NCI-H82 treated with DMSO at 0.1 percent for 48 hours (cell line): ENCODE results near the gene KCTD12.

Experiments
- DNase-seq: peaks from one replicate; lab custom pipeline; 2025; ENCODE audit not compliant: unreplicated experiment; lab: John Stamatoyannopoulos, UW

Gene KCTD12

DNA sequence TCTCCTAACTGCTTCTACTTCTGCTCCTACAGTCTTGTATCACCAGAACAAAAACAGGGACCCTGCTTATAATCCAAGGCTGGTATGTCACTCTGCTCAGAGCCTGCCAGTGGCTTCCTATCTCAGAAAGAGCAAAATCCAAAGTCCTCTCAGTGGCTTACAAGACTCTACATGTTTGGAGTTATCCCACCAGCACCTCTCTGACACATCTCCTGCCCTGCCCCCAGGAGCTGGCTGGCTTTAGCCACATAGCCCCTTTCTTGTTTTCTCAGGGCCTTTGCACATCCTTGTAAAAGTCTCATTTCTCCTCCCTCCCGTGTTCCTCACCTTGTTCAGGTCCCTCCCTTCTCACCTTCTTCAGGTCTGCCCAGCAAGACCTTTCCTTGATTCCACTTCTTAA lies 2.2 kb upstream of the KCTD12 start:
- DNase-seq = no peak

DNA sequence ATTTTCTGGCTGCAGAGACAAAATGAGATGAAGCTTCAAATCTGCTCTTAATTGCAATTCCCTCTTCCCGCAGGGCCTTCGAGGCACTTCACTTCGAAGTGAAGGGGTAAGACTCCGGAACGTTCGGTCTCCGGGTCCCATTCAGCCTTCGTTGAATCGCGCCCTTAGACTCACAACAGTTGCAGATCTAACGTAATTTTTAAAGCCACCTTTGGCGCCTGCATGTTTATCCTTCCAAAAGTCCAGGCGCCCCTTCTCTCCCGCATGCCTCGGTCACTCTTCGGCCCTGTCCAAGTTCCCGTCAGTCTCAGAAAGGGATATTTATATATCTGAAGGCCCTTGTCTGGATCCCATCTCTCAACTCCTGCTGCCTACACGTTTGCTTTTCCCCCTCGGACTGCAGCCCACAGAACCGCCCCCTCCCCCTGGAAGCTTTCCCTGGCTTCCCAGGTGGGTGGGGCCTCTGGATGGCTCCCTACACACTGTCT lies 915 bp upstream of the KCTD12 start:
- no peak for DNase-seq

DNA sequence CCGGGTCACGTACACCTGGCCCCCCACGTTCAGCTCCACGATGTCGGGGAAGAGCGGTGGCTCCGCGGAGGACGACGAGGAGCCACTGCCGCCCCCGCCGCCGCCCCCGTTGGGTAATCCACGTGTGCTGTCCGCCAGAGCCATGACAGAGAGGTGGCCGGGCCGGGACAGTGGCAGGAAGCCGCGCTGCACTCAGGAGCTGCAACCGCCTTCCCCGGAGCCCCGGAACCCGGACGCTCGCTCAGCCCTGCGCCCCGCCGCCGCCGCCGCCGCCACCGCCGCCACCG lies 257 bp downstream of the KCTD12 start:
- DNase-seq = no peak

DNA sequence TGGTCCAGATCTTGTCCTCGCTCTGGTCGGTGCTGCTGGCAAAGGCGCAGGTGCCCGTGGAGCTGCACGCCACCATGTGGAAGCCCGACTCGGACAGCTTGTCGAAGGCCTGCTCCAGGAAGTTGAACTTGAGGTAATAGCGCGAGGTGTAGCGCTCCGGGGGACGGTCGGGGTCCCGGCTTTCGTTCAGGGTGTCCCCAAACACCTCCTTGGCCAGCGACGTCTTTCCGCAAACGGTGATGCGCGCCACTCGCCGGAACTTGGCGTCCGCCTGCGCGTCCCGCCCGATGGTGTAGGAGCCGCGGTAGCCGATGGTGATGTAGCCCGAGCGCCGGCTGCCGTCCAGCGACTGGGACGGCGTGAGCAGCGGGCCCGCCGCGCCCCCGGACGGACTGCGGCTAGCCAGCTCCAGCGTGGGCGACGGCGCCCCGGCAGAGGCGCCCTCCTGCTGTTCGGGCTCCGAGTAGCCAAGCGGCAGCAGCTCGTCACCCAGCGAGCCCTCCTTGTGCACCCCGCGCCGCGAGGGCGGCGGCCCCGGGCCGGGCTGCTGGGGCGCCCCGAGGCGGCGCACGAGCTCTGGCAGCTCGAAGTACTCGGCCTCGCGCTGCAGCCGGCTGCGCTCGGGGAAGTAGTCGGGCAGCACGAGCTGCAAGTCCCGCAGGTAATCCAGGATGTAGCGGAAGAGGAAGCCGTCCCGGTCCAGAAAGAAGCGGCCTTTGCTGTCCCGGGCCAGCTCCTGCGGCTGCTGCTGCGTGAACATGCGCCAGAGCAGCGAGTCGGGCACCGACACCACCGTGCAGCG lies 801 bp downstream of the KCTD12 start:
- DNase-seq = peak; percentile 48

DNA sequence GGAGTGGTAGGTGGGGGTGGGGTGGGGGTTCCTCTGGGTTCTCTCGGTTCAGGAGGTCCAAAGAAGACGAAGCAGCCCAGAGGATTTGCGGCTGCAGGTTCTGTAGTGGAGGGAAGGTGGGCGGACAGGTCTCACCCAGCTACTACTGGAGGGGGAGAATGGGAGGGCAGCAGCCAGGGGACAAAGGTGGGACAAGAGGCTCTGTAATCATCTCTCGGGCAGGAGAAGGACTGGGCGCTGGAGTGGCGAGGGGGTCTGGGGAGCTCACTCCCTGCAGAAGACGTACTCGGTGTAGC lies 1.4 kb downstream of the KCTD12 start:
- DNase-seq = no peak

DNA sequence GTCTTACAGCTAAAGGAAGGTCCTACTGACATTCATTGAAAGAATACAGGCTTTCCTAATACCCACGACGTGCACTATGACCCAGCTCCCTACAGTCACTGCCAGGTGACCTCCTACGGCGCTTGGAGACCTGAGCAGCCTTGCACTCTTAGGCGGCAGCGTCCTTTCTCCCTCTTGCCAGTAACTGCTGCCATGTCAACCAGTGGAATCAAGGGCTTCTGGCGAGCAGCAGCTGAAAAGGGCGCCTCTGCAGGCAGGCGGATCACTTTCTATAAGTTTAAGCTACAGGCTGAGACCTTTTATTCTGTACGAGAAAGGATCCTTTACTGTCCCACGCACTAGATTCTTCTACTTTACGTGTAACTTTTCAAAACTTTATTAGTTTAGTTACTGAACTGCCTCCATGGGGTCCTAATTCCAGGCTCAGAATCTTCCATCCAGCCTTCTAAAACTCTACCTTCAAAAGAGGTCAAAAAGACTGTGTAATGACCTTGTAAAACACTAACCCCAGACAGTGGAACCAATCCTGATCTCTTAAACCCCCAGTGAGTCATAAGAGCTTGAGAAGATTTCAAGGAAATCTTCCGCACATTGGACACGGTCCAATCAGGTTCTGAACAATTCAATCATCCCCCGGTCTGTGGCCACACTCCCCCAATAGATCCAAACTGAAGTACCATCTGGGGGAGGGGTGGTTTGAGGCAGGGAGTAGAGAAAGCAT lies 1.9 kb downstream of the KCTD12 start:
- peak; percentile 79 for DNase-seq

DNA sequence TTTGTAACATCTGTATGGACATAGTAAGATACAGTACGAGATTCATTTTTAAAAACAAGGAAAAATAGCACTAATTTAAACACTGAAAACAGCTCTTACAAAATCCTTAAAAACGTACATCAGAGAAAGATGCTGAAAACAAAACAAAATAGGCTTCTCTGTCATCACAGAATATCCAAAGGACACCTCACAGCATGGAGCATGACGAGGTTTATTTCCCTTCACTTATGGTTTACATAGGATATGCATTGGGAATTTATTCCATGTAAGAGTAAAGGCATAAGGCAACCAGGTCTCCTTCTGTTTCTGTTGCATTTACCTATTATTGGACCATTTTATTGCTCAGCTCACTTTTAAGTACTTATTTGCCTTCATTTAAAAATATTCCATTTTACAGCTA lies 3.0 kb downstream of the KCTD12 start:
- no peak for DNase-seq

DNA sequence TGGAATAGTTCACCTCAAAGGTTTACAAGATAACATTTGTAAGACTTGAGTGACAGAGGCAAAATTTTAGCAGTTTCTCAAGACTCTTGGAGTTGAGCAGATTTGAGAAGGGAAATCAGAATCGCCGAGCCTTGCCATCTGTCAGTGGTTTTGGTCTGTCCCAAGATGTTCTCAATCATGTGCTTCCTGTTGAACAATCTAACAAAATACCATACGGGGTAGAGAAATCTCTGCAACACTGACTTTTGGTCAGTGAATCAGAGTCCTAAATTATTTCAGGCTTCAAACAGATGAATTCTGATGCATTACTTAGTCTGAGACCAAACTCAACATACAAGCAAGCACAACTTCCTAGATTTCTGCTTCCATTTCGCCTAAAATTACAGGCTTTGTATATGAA lies 3.8 kb downstream of the KCTD12 start:
- no peak for DNase-seq

DNA sequence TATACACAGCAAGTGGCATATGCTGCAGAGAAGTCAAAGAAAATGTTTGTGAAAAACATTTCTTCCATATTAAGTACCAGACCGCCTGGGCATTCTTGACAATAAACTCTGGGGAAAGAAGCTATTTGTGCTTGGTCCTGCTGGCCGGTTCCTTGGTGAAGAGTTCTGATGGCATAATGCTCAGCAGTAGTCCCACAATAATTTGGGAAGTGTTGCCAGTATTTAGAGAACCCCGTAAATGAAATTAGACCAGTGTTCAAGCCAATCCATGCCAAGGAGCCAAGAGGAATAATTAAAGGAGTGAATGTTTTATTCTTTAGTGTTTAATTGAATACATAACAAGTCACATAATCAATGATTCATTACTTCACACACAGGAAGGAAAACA lies 6.3 kb downstream of the KCTD12 start:
- DNase-seq = no peak

DNA sequence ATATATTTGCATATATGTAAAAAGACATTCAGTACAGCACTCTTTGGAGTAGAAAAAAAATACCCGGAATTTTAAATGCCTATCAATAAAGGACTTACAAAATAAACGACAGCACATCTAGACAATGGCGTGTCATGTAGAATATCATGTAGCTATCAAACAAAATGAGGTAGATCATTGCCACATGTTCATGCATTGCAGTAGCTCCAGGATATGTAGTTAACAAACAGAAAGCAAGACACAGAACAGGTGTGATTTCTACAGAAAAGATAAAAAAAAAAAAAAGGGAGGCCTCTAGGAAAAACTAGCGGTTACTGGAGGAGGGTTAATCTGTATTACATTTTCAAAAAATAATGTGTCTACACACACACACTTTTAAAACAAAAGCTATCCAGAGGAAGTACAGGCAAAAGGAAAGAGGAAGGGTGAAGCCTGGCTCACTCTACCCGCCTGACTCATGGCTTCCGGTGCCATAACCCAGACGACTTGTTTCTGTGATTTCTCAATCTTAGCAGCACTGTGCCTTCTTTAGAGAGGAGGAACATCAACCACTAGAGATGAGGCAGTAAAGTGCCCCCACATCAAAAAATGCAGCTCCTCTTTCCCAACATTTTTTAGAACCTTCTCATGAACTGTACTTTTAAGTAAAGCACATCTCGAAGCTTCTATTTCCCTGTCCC lies 6.9 kb downstream of the KCTD12 start:
- no peak for DNase-seq

DNA sequence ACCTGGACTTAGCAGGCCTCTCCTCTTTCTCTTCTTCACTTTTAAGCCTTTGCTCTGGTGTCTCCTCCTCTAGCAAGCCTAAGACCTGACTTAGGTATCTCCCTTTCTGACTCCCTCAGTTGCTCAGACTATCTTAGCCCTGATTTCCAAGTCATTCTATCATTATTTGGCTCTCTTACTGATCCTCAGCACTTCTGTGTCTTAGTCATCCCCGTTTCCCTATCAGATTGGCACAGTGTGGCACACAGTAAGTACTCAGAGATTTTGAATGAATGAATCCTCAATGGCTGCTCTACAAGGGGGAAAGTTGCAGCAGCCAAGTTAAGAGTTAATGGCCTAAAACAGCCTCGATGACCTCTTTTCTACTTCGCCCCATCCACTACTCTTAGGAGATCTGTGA lies 8.2 kb downstream of the KCTD12 start:
- DNase-seq = no peak

DNA sequence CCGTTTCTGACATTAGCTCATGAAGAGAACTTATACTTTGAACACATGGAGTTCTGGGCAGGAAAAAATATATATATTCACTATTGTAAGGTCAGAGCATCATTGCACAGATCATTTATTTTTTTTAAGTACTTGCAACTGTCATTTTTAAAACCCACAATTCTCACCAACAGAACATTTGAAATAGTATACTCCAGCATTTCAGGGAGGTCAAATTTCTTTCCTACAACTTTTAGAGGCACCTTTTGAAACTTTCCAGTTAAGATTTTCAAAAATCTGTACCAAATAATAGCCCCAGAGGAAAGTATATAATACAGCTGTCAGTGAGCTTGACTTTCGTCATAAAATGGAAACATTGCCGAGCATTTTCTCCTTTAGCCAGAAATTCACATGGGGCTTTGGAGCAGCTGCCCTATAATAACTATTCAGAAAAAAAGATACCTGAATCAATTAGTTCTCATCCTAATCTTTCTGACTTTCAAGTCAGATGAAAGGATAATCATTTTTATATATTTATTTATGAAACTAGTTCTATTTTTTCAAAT lies 10.9 kb downstream of the KCTD12 start:
- no peak for DNase-seq

DNA sequence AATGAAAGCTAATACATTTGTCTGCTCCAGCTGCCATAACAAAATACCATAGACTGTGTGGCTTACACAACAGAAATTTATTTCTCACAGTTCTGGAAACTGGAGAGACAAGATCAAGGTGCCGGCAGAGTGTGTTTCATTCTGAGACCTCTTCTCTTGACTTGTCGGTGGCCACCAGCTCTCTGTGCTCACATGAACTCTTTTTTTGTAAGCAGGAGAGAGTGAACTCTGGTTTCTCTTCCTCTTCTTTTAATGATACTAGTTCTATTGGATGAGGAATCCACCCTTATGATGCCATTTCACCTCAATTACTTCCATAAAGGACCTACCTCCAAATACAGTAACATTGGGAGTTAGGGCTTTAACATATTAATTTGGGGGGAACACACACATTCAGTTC lies 11.7 kb downstream of the KCTD12 start:
- DNase-seq = no peak

DNA sequence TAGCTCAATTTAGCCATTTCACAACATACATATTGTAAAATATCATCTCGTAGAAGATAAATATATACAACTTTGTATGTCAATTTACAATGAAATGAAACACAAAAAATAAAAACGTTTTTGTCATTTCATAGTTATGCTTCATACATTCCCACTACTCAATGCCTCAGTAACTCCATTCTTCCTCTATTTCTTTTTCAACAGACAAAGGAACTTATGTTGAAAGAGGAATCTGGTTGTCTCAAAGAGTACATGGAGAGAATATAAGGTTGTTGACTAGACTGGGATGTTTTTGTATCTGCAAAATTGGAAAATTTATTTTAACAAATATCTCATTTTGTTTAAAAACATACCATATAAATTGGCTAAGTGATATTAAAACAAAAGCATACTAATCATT lies 12.8 kb downstream of the KCTD12 start:
- DNase-seq = no peak

DNA sequence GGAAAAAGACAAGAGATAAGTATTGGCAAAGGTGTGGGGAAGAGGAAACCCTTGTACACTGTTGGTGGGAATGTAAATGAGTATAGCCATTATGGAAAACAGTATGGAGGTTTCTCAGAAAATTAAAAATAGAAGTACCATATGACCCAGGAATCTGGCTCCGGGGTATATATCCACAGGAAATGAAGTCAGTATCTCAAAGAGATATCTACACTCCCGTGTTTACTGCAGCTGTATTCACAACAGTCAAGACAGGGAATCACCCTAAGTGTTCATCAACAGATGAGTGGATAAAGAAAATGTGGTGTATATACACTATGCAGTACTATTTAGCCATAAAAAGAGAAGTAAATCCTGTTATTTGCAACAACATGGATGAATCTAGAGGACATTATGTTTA lies 13.5 kb downstream of the KCTD12 start:
- no peak for DNase-seq

DNA sequence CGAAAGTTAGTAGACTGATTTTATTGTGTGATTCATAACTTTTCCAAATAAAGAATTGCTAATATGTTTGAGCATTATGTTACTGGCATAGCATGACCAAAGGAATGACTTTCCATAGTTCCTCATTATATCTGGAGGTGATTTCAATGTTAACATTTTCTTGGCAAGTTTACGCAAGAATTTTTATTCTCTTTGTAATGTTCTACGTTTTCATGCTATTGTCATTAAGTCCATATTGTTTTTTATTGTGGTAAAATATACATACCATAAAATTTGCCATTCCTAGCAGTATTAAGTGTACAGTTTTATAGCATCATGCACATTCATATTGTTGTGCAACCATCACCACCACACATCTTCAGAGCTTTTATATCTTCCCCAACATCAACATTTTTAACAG lies 14.8 kb downstream of the KCTD12 start:
- no peak for DNase-seq

DNA sequence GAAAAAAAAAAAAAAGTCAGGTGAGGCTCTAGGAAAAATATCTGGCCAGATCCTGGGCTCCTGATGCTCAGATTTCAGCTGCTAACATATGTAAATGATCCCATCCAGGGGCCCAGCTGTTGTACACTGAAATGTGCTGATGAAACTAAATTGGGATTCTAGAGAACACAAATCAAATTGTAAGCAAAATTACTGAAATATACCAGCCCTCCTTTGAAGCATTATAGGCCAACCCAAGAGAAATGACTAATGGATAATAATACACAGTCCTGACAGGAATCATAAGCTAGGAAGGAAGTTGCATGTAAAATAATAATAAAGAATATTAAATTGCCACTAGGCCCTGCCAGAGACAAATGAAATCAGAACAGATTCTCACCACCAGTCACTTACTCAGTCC lies 17.8 kb downstream of the KCTD12 start:
- no peak for DNase-seq

DNA sequence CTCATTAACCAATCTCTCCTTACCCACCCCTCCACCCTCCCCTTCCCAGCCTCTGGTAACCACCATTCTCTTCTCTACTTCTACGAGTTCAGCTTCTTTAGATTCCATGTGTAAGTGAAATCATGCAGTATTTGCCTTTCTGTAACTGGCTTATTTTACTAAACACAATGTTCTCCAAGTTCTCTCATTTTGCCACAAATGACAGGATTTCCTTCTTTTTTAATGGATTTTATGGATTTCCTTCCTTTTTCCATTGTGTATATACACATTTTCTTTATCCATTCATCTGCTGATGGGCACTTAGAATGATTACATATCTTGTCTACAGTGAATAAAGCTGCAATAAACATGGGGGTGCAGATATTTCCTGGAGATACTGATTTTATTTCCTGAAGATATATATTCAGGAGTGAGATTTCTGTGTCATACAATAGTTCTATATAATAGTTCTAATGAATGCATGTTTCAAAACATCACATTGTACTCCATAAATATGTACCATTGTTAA lies 20.2 kb downstream of the KCTD12 start:
- no peak for DNase-seq

DNA sequence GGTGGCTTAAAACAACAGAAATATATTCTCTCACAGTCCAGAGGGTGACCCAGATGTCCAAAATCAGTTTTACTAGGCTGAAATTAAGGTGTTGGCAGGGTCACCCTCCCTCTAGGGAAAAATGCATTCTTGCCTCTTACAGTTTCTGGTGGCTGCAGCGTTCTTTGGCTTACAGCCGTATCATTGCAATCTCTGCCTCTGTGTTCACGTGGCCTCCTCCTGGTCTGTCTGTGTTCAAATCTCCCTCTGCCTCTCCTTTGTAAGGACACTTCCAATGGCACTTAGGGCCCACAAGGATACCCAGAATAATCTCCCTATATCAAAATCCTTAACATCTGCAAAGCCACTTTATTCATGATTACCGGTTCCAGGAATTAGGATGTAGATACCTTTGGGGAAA lies 21.1 kb downstream of the KCTD12 start:
- DNase-seq = no peak

DNA sequence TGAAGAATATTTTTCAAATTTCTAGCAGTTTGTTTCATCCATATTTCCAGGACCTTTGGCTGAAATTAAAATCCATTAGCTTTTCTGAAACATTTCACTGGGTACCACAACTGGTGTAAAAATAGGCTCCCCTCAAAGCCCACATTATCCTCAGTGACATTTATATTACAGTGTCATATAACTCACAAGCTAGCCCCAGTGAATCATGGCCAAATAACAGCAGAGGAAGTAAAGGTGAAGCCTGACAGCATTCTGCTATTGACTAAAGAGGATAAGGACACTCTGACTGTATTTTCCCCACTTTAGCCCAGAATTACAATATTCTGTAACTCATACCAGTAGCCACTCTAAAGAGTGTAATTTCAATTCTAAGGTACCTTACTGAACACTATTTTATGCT lies 21.9 kb downstream of the KCTD12 start:
- no peak for DNase-seq

DNA sequence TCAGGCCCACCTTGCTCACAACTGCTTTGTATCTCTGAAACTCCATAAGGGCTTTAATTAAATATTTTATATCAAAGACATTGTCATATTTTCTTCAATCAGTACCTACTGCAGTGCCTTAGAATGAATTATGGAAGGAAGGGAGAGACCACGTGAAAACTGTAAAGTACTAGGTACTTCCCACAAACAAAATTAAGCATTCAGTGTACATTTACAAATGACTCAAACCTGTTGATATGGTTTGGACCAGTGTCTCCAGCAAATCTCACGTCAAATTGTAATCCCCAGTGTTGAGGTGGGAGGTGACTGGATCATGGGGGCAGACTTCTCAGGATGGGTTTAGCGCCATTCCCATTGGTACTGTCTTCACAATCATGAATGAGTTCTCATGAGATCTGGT lies 23.2 kb downstream of the KCTD12 start:
- no peak for DNase-seq

DNA sequence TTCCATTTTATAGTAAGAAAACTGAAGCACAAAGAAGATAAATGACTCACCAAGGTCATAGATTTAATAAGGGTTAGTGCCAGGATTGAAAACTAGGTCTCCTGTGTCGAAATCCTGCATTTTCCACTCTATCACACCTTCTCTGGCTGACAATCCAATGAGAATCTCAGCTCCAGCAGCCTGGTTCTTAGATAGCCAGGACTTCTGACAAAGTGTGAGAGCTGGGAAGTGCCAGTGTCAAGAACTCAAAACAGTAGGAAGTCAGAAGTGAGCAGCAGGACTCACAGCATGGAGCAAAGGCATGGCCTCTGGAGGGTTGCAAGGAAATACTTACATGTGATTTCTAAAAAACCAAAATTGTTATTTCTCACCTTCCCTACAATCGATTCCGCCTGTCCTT lies 24.3 kb downstream of the KCTD12 start:
- no peak for DNase-seq
